HCT116 (cell line): ENCODE measurements around the gene NOS1. TPM values are rescaled to one million over a fixed set of nuclear protein-coding genes. Genes with fewer than 3 reads are reported as not detected.

Source experiments
- ATAC-seq: fragments of 200-7000 bp; cut with Tn5 transposase; 2 replicates; pipeline ENCODE4 v1.9.1; 2020; ENCODE audit warnings: mild to moderate bottlenecking, moderate library complexity
- BruUV-seq: library from RNA; stranded (reverse); fragments of 400-500 nt; replicated peaks from 2 replicates; lab custom pipeline; 2021; lab: Mats Ljungman, UMichigan
- CTCF ChIA-PET: fragments of 300-600 bp; sonication (Branson Sonifier 250); formaldehyde crosslinking; loops from one replicate; lab custom pipeline; 2021; ENCODE audit warnings: antibody characterized with exemption; lab: Charles Lee
- POLR2A ChIA-PET: fragments of 300-600, 350-600 bp; sonication (Branson Sonifier 250); formaldehyde crosslinking; loops from one replicate; lab custom pipeline; 2021; ENCODE audit warnings: antibody characterized with exemption; lab: Charles Lee
- RAD21 ChIA-PET, 2 experiments: fragments of 300-600 bp; sonication (Branson Sonifier 250); formaldehyde crosslinking; loops; one replicate each; lab custom pipeline; 2023; ENCODE audit warnings: low total read pairs in 2 of 2; ENCODE audit not compliant: uncharacterized antibody in 2 of 2, unreplicated experiment in 2 of 2, low non-redundant PET in 1 of 2; lab: Charles Lee
- DNase-seq: peaks from one replicate; pipeline ENCODE4 v3.0.0-alpha.2; 2010; ENCODE audit warnings: low read depth, low spot score
- H2AFZ ChIP-seq: fragments of 200-600 bp; shearing (Covaris generic), sonication (generic); 2 replicates; pipeline ENCODE4 v1.6.1; 2017; ENCODE audit warnings: low read depth, mixed run types, mixed read lengths, antibody characterized with exemption, low read length; ENCODE audit not compliant: poor library complexity, severe bottlenecking
- H3K27ac ChIP-seq: 2 replicates; pipeline ENCODE4 v1.5.1; 2012; ENCODE audit warnings: low read depth, low read length
- H3K27me3 ChIP-seq: fragments of 200-600 bp; sonication (generic); 2 replicates; pipeline ENCODE4 v1.6.1; 2016; ENCODE audit warnings: mixed run types, low read length, mixed read lengths; ENCODE audit not compliant: insufficient read depth
- H3K36me3 ChIP-seq, 2 experiments: fragments of 200-500 bp in 1 of 2; fragments of 200-600 bp in 1 of 2; sonication (Bioruptor generic) in 1 of 2; sonication (generic) in 1 of 2; 2 replicates each; pipeline versions ENCODE4 v1.5.1 to v1.6.1; 2014 to 2016; ENCODE audit warnings: low read length in 2 of 2, inconsistent platforms in 1 of 2, mixed read lengths in 1 of 2, mixed run types in 1 of 2; ENCODE audit not compliant: insufficient read depth in 2 of 2, control insufficient read depth in 1 of 2
- H3K4me1 ChIP-seq, 2 experiments: fragments of 200-600 bp in 1 of 2; sonication (generic) in 1 of 2; 2 replicates each; pipeline versions ENCODE4 v1.5.1 to v1.6.1; 2012 to 2017; ENCODE audit warnings: low read length in 2 of 2, inconsistent platforms in 1 of 2, mild to moderate bottlenecking in 1 of 2, mixed read lengths in 1 of 2, mixed run types in 1 of 2, moderate library complexity in 1 of 2; ENCODE audit not compliant: insufficient read depth in 2 of 2, control insufficient read depth in 1 of 2
- H3K4me2 ChIP-seq: fragments of 200-600 bp; sonication (generic); 2 replicates; pipeline ENCODE4 v1.6.1; 2017; ENCODE audit warnings: mixed run types, low read length, mixed read lengths
- H3K4me3 ChIP-seq, 2 experiments: fragments of 200-600 bp in 1 of 2; sonication (generic) in 1 of 2; replicated peaks in 1 of 2; 2 replicates each; pipeline ENCODE4 v1.5.1; 2011 to 2016; ENCODE audit warnings: low read length in 2 of 2, control low read depth in 1 of 2, low read depth in 1 of 2, mild to moderate bottlenecking in 1 of 2, mixed read lengths in 1 of 2, mixed run types in 1 of 2
- H3K79me2 ChIP-seq: fragments of 200-600 bp; sonication (generic); 2 replicates; pipeline ENCODE4 v1.6.1; 2017; ENCODE audit warnings: mild to moderate bottlenecking, mixed run types, low read length, moderate library complexity, mixed read lengths; ENCODE audit not compliant: insufficient read depth
- H3K9ac ChIP-seq: fragments of 200-600 bp; sonication (generic); 2 replicates; pipeline ENCODE4 v1.6.1; 2016; ENCODE audit warnings: low read length, mixed read lengths
- H3K9me2 ChIP-seq: fragments of 200-600 bp; sonication (generic), shearing (Covaris generic); 2 replicates; pipeline ENCODE4 v1.6.1; 2017; ENCODE audit warnings: mixed run types, mild to moderate bottlenecking, moderate library complexity; ENCODE audit not compliant: insufficient read depth
- H3K9me3 ChIP-seq, 2 experiments: fragments of 200-500 bp in 1 of 2; fragments of 200-600 bp in 1 of 2; sonication (Bioruptor generic) in 1 of 2; sonication (generic) in 1 of 2; 2 replicates each; pipeline ENCODE4 v1.6.1; 2014 to 2017; ENCODE audit warnings: low read length in 2 of 2, mixed read lengths in 2 of 2, inconsistent platforms in 1 of 2, low read depth in 1 of 2, mild to moderate bottlenecking in 1 of 2, mixed run types in 1 of 2, moderate library complexity in 1 of 2; ENCODE audit not compliant: control insufficient read depth in 1 of 2, insufficient read depth in 1 of 2
- H4K20me1 ChIP-seq: fragments of 200-600 bp; sonication (generic), shearing (Covaris generic); 2 replicates; pipeline ENCODE4 v1.6.1; 2017; ENCODE audit warnings: mixed run types, mild to moderate bottlenecking, moderate library complexity; ENCODE audit not compliant: insufficient read depth
- ATF3 ChIP-seq: IDR thresholded peaks from 2 replicates; pipeline ENCODE4 v1.6.1; 2012
- CEBPB ChIP-seq: IDR thresholded peaks from 2 replicates; pipeline ENCODE4 v1.6.1; 2012; ENCODE audit warnings: low read depth
- CTCF ChIP-seq, 3 experiments: fragments of 200-600 bp in 1 of 3; sonication (generic) in 1 of 3; IDR thresholded peaks in 2 of 3; conservative IDR thresholded peaks in 1 of 3; 2 replicates each; pipeline ENCODE4 v1.5.1; 2012 to 2017; ENCODE audit warnings: low read depth in 2 of 3, low read length in 2 of 3, antibody characterized with exemption in 1 of 3, borderline replicate concordance in 1 of 3, control low read depth in 1 of 3, mild to moderate bottlenecking in 1 of 3, mixed read lengths in 1 of 3, mixed run types in 1 of 3, moderate library complexity in 1 of 3; ENCODE audit not compliant: insufficient read depth in 1 of 3
- RAD21 ChIP-seq: IDR thresholded peaks from 2 replicates; pipeline ENCODE4 v1.6.1; 2012; ENCODE audit warnings: low read depth, mild to moderate bottlenecking
- SIN3A ChIP-seq: IDR thresholded peaks from 2 replicates; pipeline ENCODE4 v1.6.1; 2012; ENCODE audit warnings: low read depth
- SRF ChIP-seq: IDR thresholded peaks from 2 replicates; pipeline ENCODE4 v1.6.1; 2012; ENCODE audit warnings: low read depth
- TCF7L2 ChIP-seq: IDR thresholded peaks from 2 replicates; pipeline ENCODE4 v1.7.0; 2011; ENCODE audit warnings: borderline replicate concordance, inconsistent platforms; ENCODE audit not compliant: insufficient read depth, insufficient read length; ENCODE audit errors: extremely low read depth
- intact Hi-C: fragments of 100-400 bp; cut with micrococcal nuclease; formaldehyde crosslinking; loops from 2 replicates; pipeline ENCODE4 v1.10.0; 2022
- total RNA-seq: library from RNA; stranded (reverse); gene quantifications from one replicate; pipeline ENCODE4 v1.2.1, GENCODE V29; 2021; ENCODE audit not compliant: unreplicated experiment

NOS1 gene
- total RNA-seq, 1 experiment from 2014 or later: 0.22 TPM

- no peak overlapping the region for H3K4me2 ChIP-seq
- H3K9ac ChIP-seq: no peak overlapping the region
- ATAC-seq (no peak), DNase-seq (no peak)
- no peaks in the 10 kb centered on the region for H3K27me3 ChIP-seq
- CTCF ChIA-PET: no interaction called here
- H3K36me3 ChIP-seq: peaks cover 57 to 60% of the 10 kb centered on the region in 2 experiments
- no peak overlapping the region for H3K27ac ChIP-seq
- no peaks in the 10 kb centered on the region for H3K4me1 ChIP-seq
- no peaks in the 10 kb centered on the region for H3K9me3 ChIP-seq
- H4K20me1 ChIP-seq: no peaks in the 10 kb centered on the region
- H3K9me2 ChIP-seq: no peaks in the 10 kb centered on the region
- TF ChIP-seq ATF3 (no peak), TCF7L2 (no peak), RAD21 (no peak), SIN3A (no peak), CEBPB (no peak), CTCF (IDR thresholded peaks at IDR 0.05 in 2 of 3, conservative IDR thresholded peaks at IDR 0.05 in 1 of 3; ENCODE audit: borderline replicate concordance in 1 of 3, insufficient read depth in 1 of 3, low read depth in 2 of 3, low read length in 2 of 3) (no peak), SRF (no peak)
- H2AFZ ChIP-seq: no peak overlapping the region
- no peak overlapping the region for H3K4me3 ChIP-seq
- intact Hi-C loops: no loop called here
- H3K79me2 ChIP-seq: no peaks in the 10 kb centered on the region
- RAD21 ChIA-PET: no interaction called here
- BruUV-seq: no TSS peak
- POLR2A ChIA-PET: no interaction called here
These were observed 189.3 kb downstream of the NOS1 start for GRCh38 chr12:117172168-117172567.
